GM23248 (cell line): ENCODE measurements around the gene NRP2.

Experiments
- EZH2 ChIP-seq: fragments of 200-600 bp; sonication (generic); IDR thresholded peaks from 2 replicates; pipeline ENCODE4 v1.6.1; 2018; ENCODE audit warnings: antibody characterized with exemption, mild to moderate bottlenecking; ENCODE audit not compliant: insufficient read depth, poor library complexity, severe bottlenecking
- EZH2phosphoT487 ChIP-seq: fragments of 200-600 bp; sonication (generic); IDR thresholded peaks from 2 replicates; pipeline ENCODE4 v1.6.1; 2018; ENCODE audit warnings: antibody characterized with exemption, moderate library complexity, mild to moderate bottlenecking, low read depth; ENCODE audit not compliant: insufficient read depth

GRCh38 chr2:205685314-205686055, 3.2 kb downstream of the NRP2 start:
- no peak for TF ChIP-seq EZH2
- no peak for TF ChIP-seq EZH2phosphoT487
